Fibroblast of lung (primary cell): Measurements from ENCODE around the gene CEP128. TPM values are rescaled to one million over a fixed set of nuclear protein-coding genes. Genes with fewer than 3 reads are reported as not detected.

Experiments
- DNase-seq, 2 donors: peaks; one replicate each; pipeline versions ENCODE4 v3.0.0 to v3.0.0-alpha.2; 2010; ENCODE audit warnings: low read depth in 2 of 2
- H2AFZ ChIP-seq: 2 replicates; pipeline ENCODE4 v1.5.1; 2012; ENCODE audit warnings: low read length, control low read depth, inconsistent platforms
- H3K27ac ChIP-seq: 2 replicates; pipeline ENCODE4 v1.5.1; 2011; ENCODE audit warnings: low read length, control low read depth; ENCODE audit not compliant: insufficient read depth
- H3K27me3 ChIP-seq: 2 replicates; pipeline ENCODE4 v1.5.1; 2011; ENCODE audit warnings: mild to moderate bottlenecking, low read length; ENCODE audit not compliant: control insufficient read depth, insufficient read depth
- H3K36me3 ChIP-seq: 2 replicates; pipeline ENCODE4 v1.5.1; 2011; ENCODE audit warnings: low read length; ENCODE audit not compliant: control insufficient read depth, insufficient read depth
- H3K4me1 ChIP-seq: 2 replicates; pipeline ENCODE4 v1.5.1; 2011; ENCODE audit warnings: low read length; ENCODE audit not compliant: control insufficient read depth, insufficient read depth; ENCODE audit errors: extremely low read depth
- H3K4me2 ChIP-seq: 2 replicates; pipeline ENCODE4 v1.5.1; 2011; ENCODE audit warnings: low read length, control low read depth; ENCODE audit not compliant: insufficient read depth; ENCODE audit errors: extremely low read depth
- H3K4me3 ChIP-seq, 4 experiments: fragments of 200-600 bp in 1 of 4; sonication (generic) in 1 of 4; replicated peaks in 1 of 4; 2 replicates each; pipeline ENCODE4 v1.5.1; 2011 to 2016; ENCODE audit warnings: low read length in 4 of 4, low read depth in 3 of 4, mild to moderate bottlenecking in 3 of 4, control low read depth in 2 of 4, inconsistent platforms in 1 of 4, mixed read lengths in 1 of 4; ENCODE audit not compliant: insufficient read depth in 1 of 4; ENCODE audit errors: control extremely low read depth in 1 of 4
- H3K79me2 ChIP-seq: 2 replicates; pipeline ENCODE4 v1.5.1; 2012; ENCODE audit warnings: mild to moderate bottlenecking, low read length, inconsistent platforms; ENCODE audit not compliant: control insufficient read depth, insufficient read depth
- H3K9ac ChIP-seq: 2 replicates; pipeline ENCODE4 v1.5.1; 2011; ENCODE audit warnings: mild to moderate bottlenecking, low read length, control low read depth; ENCODE audit not compliant: insufficient read depth
- H3K9me3 ChIP-seq: 2 replicates; pipeline ENCODE4 v1.5.1; 2012; ENCODE audit warnings: low read depth, low read length; ENCODE audit not compliant: control insufficient read depth, insufficient read depth
- H4K20me1 ChIP-seq: 2 replicates; pipeline ENCODE4 v1.5.1; 2011; ENCODE audit warnings: low read length; ENCODE audit not compliant: control insufficient read depth, insufficient read depth; ENCODE audit errors: extremely low read depth
- CTCF ChIP-seq, 2 donors: IDR thresholded peaks in 1 of 2; conservative IDR thresholded peaks in 1 of 2; 1 replicate in 1 of 2; 2 replicates in 1 of 2; pipeline ENCODE4 v1.5.1; 2011 to 2012; ENCODE audit warnings: low read length in 2 of 2, control low read depth in 1 of 2, inconsistent platforms in 1 of 2, low read depth in 1 of 2, mild to moderate bottlenecking in 1 of 2
- EZH2 ChIP-seq: IDR thresholded peaks from 2 replicates; pipeline ENCODE4 v1.5.1; 2012; ENCODE audit warnings: low read length, control low read depth, mild to moderate bottlenecking; ENCODE audit errors: missing control alignments
- polyA plus RNA-seq, 2 donors: library from polyadenylated mRNA; depleted of rRNA in 1 of 2; stranded (reverse) in 1 of 2; unstranded in 1 of 2; fragments of >200 nt; gene quantifications; 2 replicates each; pipeline ENCODE4 v1.2.1, GENCODE V29; 2011 to 2012; ENCODE audit warnings: missing spikeins in 1 of 2
- total RNA-seq: library from RNA; depleted of rRNA; stranded (reverse); fragments of >200 nt; gene quantifications from 2 replicates; pipeline ENCODE4 v1.2.1, GENCODE V29; 2014

The CEP128 gene
- total and polyA plus RNA-seq, 2 donors (not counting 1 experiment from before 2014, with no cell fraction given) = 1.3 to 7.8 TPM

- DNase-seq = no peak
- H3K27ac ChIP-seq = no peak overlapping the region
- TF ChIP-seq CTCF (conservative IDR thresholded peaks at IDR 0.05 in 1 of 2, IDR thresholded peaks at IDR 0.05 in 1 of 2; ENCODE audit: low read depth in 1 of 2, low read length in 2 of 2) (no peak), EZH2 (no peak)
- H3K4me1 ChIP-seq = no peaks in the 10 kb centered on the region
- no peak overlapping the region for H2AFZ ChIP-seq
- no peaks in the 10 kb centered on the region for H4K20me1 ChIP-seq
- H3K9me3 ChIP-seq = no peaks in the 10 kb centered on the region
- no peak overlapping the region for H3K9ac ChIP-seq
- H3K27me3 ChIP-seq = no peaks in the 10 kb centered on the region
- H3K36me3 ChIP-seq = no peaks in the 10 kb centered on the region
- H3K4me2 ChIP-seq = no peak overlapping the region
- no peaks in the 10 kb centered on the region for H3K79me2 ChIP-seq
- H3K4me3 ChIP-seq = no peak overlapping the region
Measured at GRCh38 chr14:80714474-80714873, 227.1 kb downstream of the CEP128 start.

- H3K36me3 ChIP-seq = no peaks in the 10 kb centered on the region
Measured at GRCh38 chr14:80713076-80713850, 228.3 kb downstream of the CEP128 start.

More at GRCh38 chr14:80713076-80713850, 228.3 kb downstream of the CEP128 start:
- TF ChIP-seq CTCF (conservative IDR thresholded peaks at IDR 0.05 in 1 of 2, IDR thresholded peaks at IDR 0.05 in 1 of 2; ENCODE audit: low read depth in 1 of 2, low read length in 2 of 2) (no peak), EZH2 (no peak)
- Histone ChIP-seq H3K27me3 (no peaks in the 10 kb centered on the region), H3K4me1 (no peaks in the 10 kb centered on the region), H3K27ac (no peak overlapping the region), H3K4me2 (no peak overlapping the region), H2AFZ (no peak overlapping the region), H3K9ac (no peak overlapping the region), H3K9me3 (no peaks in the 10 kb centered on the region), H3K4me3 (no peak overlapping the region), H3K79me2 (no peaks in the 10 kb centered on the region), H4K20me1 (no peaks in the 10 kb centered on the region)
- no peak for DNase-seq
